B cell (primary cell): ENCODE results near the gene TMEM87B. TPM values are rescaled to one million over a fixed set of nuclear protein-coding genes. Genes with fewer than 3 reads are reported as not detected.

ENCODE experiments used
- ATAC-seq: fragments of 200-7000 bp; cut with Tn5 transposase; one replicate; pipeline ENCODE4 v1.10.0; 2021; ENCODE audit warnings: low read depth, mild to moderate bottlenecking, moderate number of reproducible peaks, moderate library complexity
- CTCF ChIA-PET: fragments of 350-600 bp; sonication (Branson Sonifier 250); formaldehyde crosslinking; loops from one replicate; lab custom pipeline; 2021; ENCODE audit warnings: antibody characterized with exemption, inconsistent platforms; lab: Charles Lee
- POLR2A ChIA-PET: fragments of 350-600 bp; sonication (Branson Sonifier 250); formaldehyde crosslinking; loops from one replicate; lab custom pipeline; 2021; ENCODE audit warnings: antibody characterized with exemption; lab: Charles Lee
- DNase-seq: peaks from one replicate; pipeline ENCODE4 v3.0.0; 2013
- H2AFZ ChIP-seq: 2 replicates; pipeline ENCODE4 v1.6.1; 2012; ENCODE audit warnings: mild to moderate bottlenecking, low read depth, low read length; ENCODE audit not compliant: insufficient read depth, poor library complexity, severe bottlenecking
- H3K27ac ChIP-seq, 2 donors: 1 replicate in 1 of 2; 2 replicates in 1 of 2; pipeline ENCODE4 v1.5.1; 2012 to 2013; ENCODE audit warnings: low read length in 2 of 2, mild to moderate bottlenecking in 2 of 2, moderate library complexity in 1 of 2
- H3K27me3 ChIP-seq, 4 experiments: fragments of 200-600 bp in 1 of 4; sonication (generic) in 1 of 4; replicated peaks in 1 of 4; 1 replicate in 2 of 4; 2 replicates in 2 of 4; pipeline versions ENCODE4 v1.6.1 to v1.7.0; 2013 to 2016; ENCODE audit warnings: low read length in 3 of 4, mild to moderate bottlenecking in 2 of 4, mixed read lengths in 1 of 4, moderate library complexity in 1 of 4; ENCODE audit not compliant: insufficient read depth in 4 of 4, control insufficient read depth in 3 of 4; ENCODE audit errors: control extremely low read depth in 1 of 4
- H3K36me3 ChIP-seq, 2 experiments: replicated peaks in 1 of 2; 1 replicate in 1 of 2; 2 replicates in 1 of 2; pipeline versions ENCODE4 v1.6.1 to v1.7.1; 2013; ENCODE audit warnings: low read length in 1 of 2; ENCODE audit not compliant: insufficient read depth in 2 of 2, control insufficient read depth in 1 of 2; ENCODE audit errors: control extremely low read depth in 1 of 2, extremely low read depth in 1 of 2
- H3K4me1 ChIP-seq, 2 donors: fragments of 200-600 bp in 1 of 2; sonication (generic) in 1 of 2; 1 replicate in 1 of 2; 2 replicates in 1 of 2; pipeline versions ENCODE4 v1.5.1 to v1.6.1; 2013 to 2017; ENCODE audit warnings: low read length in 2 of 2; ENCODE audit not compliant: control insufficient read depth in 2 of 2, insufficient read depth in 2 of 2
- H3K4me2 ChIP-seq: replicated peaks from 2 replicates; pipeline ENCODE3; 2012; ENCODE audit warnings: mild to moderate bottlenecking, low read depth, low read length; ENCODE audit not compliant: poor library complexity, severe bottlenecking
- H3K4me3 ChIP-seq, 5 experiments: fragments of 200-600 bp in 1 of 5; sonication (generic) in 1 of 5; 1 replicate in 3 of 5; 2 replicates in 2 of 5; pipeline versions ENCODE4 v1.5.1 to v1.7.0; 2011 to 2016; ENCODE audit warnings: low read length in 4 of 5, mild to moderate bottlenecking in 4 of 5, low read depth in 2 of 5, control low read depth in 1 of 5, moderate library complexity in 1 of 5; ENCODE audit not compliant: insufficient read depth in 1 of 5; ENCODE audit errors: control extremely low read depth in 1 of 5, extremely low read depth in 1 of 5
- H3K79me2 ChIP-seq: fragments of 200-600 bp; sonication (generic); one replicate; pipeline ENCODE4 v1.6.0; 2016; ENCODE audit warnings: low read length; ENCODE audit not compliant: control insufficient read depth, insufficient read depth
- H3K9ac ChIP-seq: fragments of 200-600 bp; sonication (generic); 2 replicates; pipeline ENCODE4 v1.6.1; 2017; ENCODE audit warnings: mild to moderate bottlenecking, low read length, moderate library complexity
- H3K9me3 ChIP-seq, 3 donors: one replicate each; pipeline versions ENCODE4 v1.6.1 to v1.7.1; 2013; ENCODE audit warnings: low read length in 2 of 3; ENCODE audit not compliant: control insufficient read depth in 2 of 3, insufficient read depth in 1 of 3; ENCODE audit errors: control extremely low read depth in 1 of 3
- H4K20me1 ChIP-seq: 2 replicates; pipeline ENCODE4 v1.6.0; 2012; ENCODE audit warnings: mild to moderate bottlenecking, low read length; ENCODE audit not compliant: insufficient read depth, control insufficient read depth, poor library complexity, severe bottlenecking
- H3K27ac Mint-ChIP-seq: one replicate; pipeline ENCODE4 v1.8.0; 2021; ENCODE audit warnings: mixed read lengths
- H3K27me3 Mint-ChIP-seq: one replicate; pipeline ENCODE4 v1.8.0; 2021; ENCODE audit warnings: mixed read lengths
- H3K4me1 Mint-ChIP-seq: one replicate; pipeline ENCODE4 v1.8.0; 2021; ENCODE audit warnings: mixed read lengths
- H3K4me3 Mint-ChIP-seq: one replicate; pipeline ENCODE4 v1.8.0; 2021; ENCODE audit warnings: mixed read lengths
- H3K9me3 Mint-ChIP-seq: one replicate; pipeline ENCODE4 v1.8.0; 2022; ENCODE audit warnings: mixed read lengths; ENCODE audit not compliant: insufficient read depth
- EZH2 ChIP-seq: IDR thresholded peaks from 2 replicates; pipeline ENCODE4 v1.6.1; 2012; ENCODE audit warnings: borderline replicate concordance, low read depth, mild to moderate bottlenecking, moderate library complexity, low read length; ENCODE audit not compliant: insufficient read depth, poor library complexity, severe bottlenecking
- WGBS: methylation state at CpG from one replicate; pipeline ENCODE4 v1.1.5; 2013; ENCODE audit warnings: missing lambda C conversion rate; ENCODE audit not compliant: insufficient coverage; 5-methylcytosine and 5-hydroxymethylcytosine counted together
- intact Hi-C: fragments of 100-400 bp; cut with micrococcal nuclease; formaldehyde crosslinking; loops from one replicate; pipeline ENCODE4 v1.10.0; 2022
- polyA plus RNA-seq: library from polyadenylated mRNA; depleted of rRNA; stranded (reverse); fragments of >200 nt; gene quantifications from 2 replicates; pipeline ENCODE4 v1.2.3, GENCODE V29; 2012
- total RNA-seq, 2 donors: library from RNA; stranded (reverse); fragments of 120-200 nt in 1 of 2; gene quantifications; 1 replicate in 1 of 2; 2 replicates in 1 of 2; pipeline versions ENCODE4 v1.2.3 to v1.2.4, GENCODE V29; 2013 to 2022
- TF ChIP-seq, protein P1 (sequence below): fragments of 200-600 bp; IDR thresholded peaks from one replicate; pipeline ENCODE4 v1.8.0; 2022; ENCODE audit warnings: antibody characterized with exemption, mild to moderate bottlenecking

Gene TMEM87B
- total and polyA plus RNA-seq, 2 donors (not counting 1 experiment from before 2014, with no cell fraction given): 9.4 to 21.0 TPM

DNA sequence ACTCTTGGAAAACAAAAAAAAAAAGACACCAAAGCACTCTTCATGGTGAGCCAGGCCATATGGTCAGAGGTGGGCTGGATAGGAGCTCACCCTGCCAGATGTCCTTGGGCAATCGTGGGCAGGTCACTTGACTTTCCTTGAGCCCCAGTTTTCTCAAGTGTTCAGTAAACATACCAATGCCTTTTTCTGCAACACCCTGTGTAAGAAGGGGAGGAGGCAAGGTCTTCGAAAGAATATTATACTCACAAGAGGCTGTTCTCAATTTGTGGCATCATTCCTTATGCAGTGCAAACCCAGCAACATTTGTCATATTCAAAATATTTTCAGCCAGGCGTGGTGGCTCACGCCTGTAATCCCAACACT lies 22.9 kb upstream of the TMEM87B start:
- no peak overlapping the region for H2AFZ ChIP-seq
- H4K20me1 ChIP-seq: no peaks in the 10 kb centered on the region
- no peak overlapping the region for H3K4me2 ChIP-seq
- H3K4me3 ChIP-seq: no peak overlapping the region
- H3K27me3 Mint-ChIP-seq: peaks cover 13% of the 10 kb centered on the region
- TF ChIP-seq, protein P1, sequence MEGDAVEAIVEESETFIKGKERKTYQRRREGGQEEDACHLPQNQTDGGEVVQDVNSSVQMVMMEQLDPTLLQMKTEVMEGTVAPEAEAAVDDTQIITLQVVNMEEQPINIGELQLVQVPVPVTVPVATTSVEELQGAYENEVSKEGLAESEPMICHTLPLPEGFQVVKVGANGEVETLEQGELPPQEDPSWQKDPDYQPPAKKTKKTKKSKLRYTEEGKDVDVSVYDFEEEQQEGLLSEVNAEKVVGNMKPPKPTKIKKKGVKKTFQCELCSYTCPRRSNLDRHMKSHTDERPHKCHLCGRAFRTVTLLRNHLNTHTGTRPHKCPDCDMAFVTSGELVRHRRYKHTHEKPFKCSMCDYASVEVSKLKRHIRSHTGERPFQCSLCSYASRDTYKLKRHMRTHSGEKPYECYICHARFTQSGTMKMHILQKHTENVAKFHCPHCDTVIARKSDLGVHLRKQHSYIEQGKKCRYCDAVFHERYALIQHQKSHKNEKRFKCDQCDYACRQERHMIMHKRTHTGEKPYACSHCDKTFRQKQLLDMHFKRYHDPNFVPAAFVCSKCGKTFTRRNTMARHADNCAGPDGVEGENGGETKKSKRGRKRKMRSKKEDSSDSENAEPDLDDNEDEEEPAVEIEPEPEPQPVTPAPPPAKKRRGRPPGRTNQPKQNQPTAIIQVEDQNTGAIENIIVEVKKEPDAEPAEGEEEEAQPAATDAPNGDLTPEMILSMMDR: no peak
- TF ChIP-seq EZH2: no peak
- no peak overlapping the region for H3K9ac ChIP-seq
- H3K9me3 ChIP-seq: peaks cover 3 to 8% (median 3%) of the 10 kb centered on the region in 3 donors
- H3K4me1 Mint-ChIP-seq: no peaks in the 10 kb centered on the region
- no peak overlapping the region for H3K27ac Mint-ChIP-seq
- intact Hi-C loops: no loop called here
- H3K27me3 ChIP-seq: peaks cover 0 to 5% (median 1%) of the 10 kb centered on the region in 4 experiments
- H3K79me2 ChIP-seq: no peaks in the 10 kb centered on the region
- no peak for ATAC-seq
- DNase-seq: no peak
- no peaks in the 10 kb centered on the region for H3K4me1 ChIP-seq
- WGBS: no CpG with 5 or more reads among the region's 4 CpGs
- POLR2A ChIA-PET: no interaction called here
- CTCF ChIA-PET: interaction anchor here (0.7 kb wide), 1 partner anchor 146 kb away, joined by 3 read pairs; no protein-coding TSS in a partner anchor
- H3K9me3 Mint-ChIP-seq: no peaks in the 10 kb centered on the region
- no peak overlapping the region for H3K27ac ChIP-seq
- H3K4me3 Mint-ChIP-seq: no peak overlapping the region
- H3K36me3 ChIP-seq: no peaks in the 10 kb centered on the region

DNA sequence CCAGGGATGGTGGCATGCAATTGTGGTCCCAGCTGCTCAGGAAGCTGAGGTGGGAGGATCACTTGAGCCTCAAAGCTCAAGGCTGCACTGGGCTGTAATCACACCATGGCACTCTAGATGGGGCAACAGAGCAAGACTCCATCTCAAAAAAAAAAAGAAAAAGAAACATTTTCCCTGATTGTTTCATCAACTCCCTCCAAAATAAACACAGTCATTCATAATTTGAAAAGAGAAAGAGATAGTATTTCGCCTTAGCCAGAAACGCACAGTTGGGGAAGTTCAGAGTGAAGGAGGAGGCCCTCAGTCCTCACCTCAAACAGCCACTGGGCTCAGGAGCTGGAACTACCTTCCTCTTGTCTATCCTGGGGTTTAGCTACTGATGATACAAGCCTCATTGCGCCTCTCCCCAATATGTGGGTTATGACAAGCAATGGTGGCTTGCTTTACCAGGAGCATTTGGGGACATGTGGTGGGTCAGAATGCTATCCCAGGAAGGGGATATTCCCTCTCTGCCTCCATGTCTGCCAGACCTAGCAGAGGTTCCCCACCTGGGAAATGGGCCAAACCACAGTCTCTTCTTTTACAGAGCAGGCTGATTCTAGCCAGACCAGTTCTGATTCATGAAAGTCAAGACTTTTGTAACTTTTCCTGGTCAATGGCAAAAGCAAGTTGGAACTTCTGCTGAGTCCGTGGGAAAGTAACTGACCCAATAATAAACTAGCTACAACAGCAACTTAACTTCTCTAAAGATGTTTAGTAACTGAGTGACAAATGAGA lies 22.2 kb upstream of the TMEM87B start:
- Histone ChIP-seq H3K4me1 (no peaks in the 10 kb centered on the region), H4K20me1 (no peaks in the 10 kb centered on the region), H3K27me3 (peaks cover 0 to 5% (median 2%) of the 10 kb centered on the region in 4 experiments), H3K4me3 (no peak overlapping the region), H3K27ac (no peak overlapping the region), H2AFZ (no peak overlapping the region), H3K9me3 (peaks cover 4 to 8% (median 6%) of the 10 kb centered on the region in 3 donors), H3K9ac (no peak overlapping the region), H3K4me2 (no peak overlapping the region), H3K36me3 (no peaks in the 10 kb centered on the region), H3K79me2 (no peaks in the 10 kb centered on the region)
- TF ChIP-seq EZH2: no peak
- WGBS: no CpG with 5 or more reads among the region's 4 CpGs
- peaks cover 2% of the 10 kb centered on the region for H3K9me3 Mint-ChIP-seq
- no peak overlapping the region for H3K4me3 Mint-ChIP-seq
- intact Hi-C loops: no loop called here
- peaks cover 13% of the 10 kb centered on the region for H3K27me3 Mint-ChIP-seq
- H3K27ac Mint-ChIP-seq: no peak overlapping the region
- no peaks in the 10 kb centered on the region for H3K4me1 Mint-ChIP-seq
- POLR2A ChIA-PET: no interaction called here
- ATAC-seq: no peak
- no peak for DNase-seq
- CTCF ChIA-PET: interaction anchor here (0.7 kb wide), 2 partner anchors 134 to 146 kb away, joined by 3 read pairs; partner anchors contain the start of gene MERTK
